Measurements from ENCODE around the gene AIF1L.

- TF ChIP-seq, protein P1, sequence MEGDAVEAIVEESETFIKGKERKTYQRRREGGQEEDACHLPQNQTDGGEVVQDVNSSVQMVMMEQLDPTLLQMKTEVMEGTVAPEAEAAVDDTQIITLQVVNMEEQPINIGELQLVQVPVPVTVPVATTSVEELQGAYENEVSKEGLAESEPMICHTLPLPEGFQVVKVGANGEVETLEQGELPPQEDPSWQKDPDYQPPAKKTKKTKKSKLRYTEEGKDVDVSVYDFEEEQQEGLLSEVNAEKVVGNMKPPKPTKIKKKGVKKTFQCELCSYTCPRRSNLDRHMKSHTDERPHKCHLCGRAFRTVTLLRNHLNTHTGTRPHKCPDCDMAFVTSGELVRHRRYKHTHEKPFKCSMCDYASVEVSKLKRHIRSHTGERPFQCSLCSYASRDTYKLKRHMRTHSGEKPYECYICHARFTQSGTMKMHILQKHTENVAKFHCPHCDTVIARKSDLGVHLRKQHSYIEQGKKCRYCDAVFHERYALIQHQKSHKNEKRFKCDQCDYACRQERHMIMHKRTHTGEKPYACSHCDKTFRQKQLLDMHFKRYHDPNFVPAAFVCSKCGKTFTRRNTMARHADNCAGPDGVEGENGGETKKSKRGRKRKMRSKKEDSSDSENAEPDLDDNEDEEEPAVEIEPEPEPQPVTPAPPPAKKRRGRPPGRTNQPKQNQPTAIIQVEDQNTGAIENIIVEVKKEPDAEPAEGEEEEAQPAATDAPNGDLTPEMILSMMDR (conservative IDR thresholded peaks at IDR 0.05; ENCODE audit: low read depth, low read length), result no peak
- TF ChIP-seq EZH2 (IDR thresholded peaks at IDR 0.05; ENCODE audit: borderline replicate concordance, low read depth, low read length, poor library complexity, severe bottlenecking), result no peak
Observed at GRCh38 chr9:131087354-131087893, 8.9 kb upstream of the AIF1L start.

All from A673 (cell line).